ENCODE measurements around the gene STOM.
A peak's percentile ranks its signal among the peaks of the same experiment; 100 is the strongest.

STOM gene

GRCh38 chr9:121364077-121364476 is 6.0 kb downstream of the STOM start:
- no peaks in the 10 kb centered on the region for H3K9me3 Mint-ChIP-seq
- H3K4me1 Mint-ChIP-seq (ENCODE audit: low read depth), result peaks cover 60% of the 10 kb centered on the region
- H3K27ac Mint-ChIP-seq, result no peak overlapping the region
- H3K4me3 Mint-ChIP-seq, result no peak overlapping the region
- H3K27me3 Mint-ChIP-seq (ENCODE audit: low read depth), result no peaks in the 10 kb centered on the region
- peaks cover 30% of the 10 kb centered on the region for H3K36me3 Mint-ChIP-seq (ENCODE audit: low read depth)

GRCh38 chr9:121363622-121363961 is 6.5 kb downstream of the STOM start:
- H3K4me1 Mint-ChIP-seq (ENCODE audit: low read depth), result peaks cover 62% of the 10 kb centered on the region
- H3K9me3 Mint-ChIP-seq, result no peaks in the 10 kb centered on the region
- no peaks in the 10 kb centered on the region for H3K27me3 Mint-ChIP-seq (ENCODE audit: low read depth)
- H3K27ac Mint-ChIP-seq, result no peak overlapping the region
- H3K36me3 Mint-ChIP-seq (ENCODE audit: low read depth), result peaks cover 32% of the 10 kb centered on the region
- no peak overlapping the region for H3K4me3 Mint-ChIP-seq

- Mint-ChIP-seq H3K36me3 (ENCODE audit: low read depth) (peaks cover 31% of the 10 kb centered on the region), H3K4me1 (ENCODE audit: low read depth) (peaks cover 63% of the 10 kb centered on the region), H3K27me3 (ENCODE audit: low read depth) (no peaks in the 10 kb centered on the region), H3K27ac (no peak overlapping the region), H3K4me3 (no peak overlapping the region), H3K9me3 (no peaks in the 10 kb centered on the region)
Observed at GRCh38 chr9:121362813-121363621, 7.0 kb downstream of the STOM start.

GRCh38 chr9:121360601-121361374 is 9.3 kb downstream of the STOM start:
- H3K27ac Mint-ChIP-seq, result no peak overlapping the region
- H3K4me1 Mint-ChIP-seq (ENCODE audit: low read depth), result peaks cover 64% of the 10 kb centered on the region
- H3K36me3 Mint-ChIP-seq (ENCODE audit: low read depth), result peaks cover 30% of the 10 kb centered on the region
- H3K4me3 Mint-ChIP-seq, result no peak overlapping the region
- no peaks in the 10 kb centered on the region for H3K9me3 Mint-ChIP-seq
- H3K27me3 Mint-ChIP-seq (ENCODE audit: low read depth), result no peaks in the 10 kb centered on the region

GRCh38 chr9:121359351-121360294 is 10.4 kb downstream of the STOM start:
- no peak overlapping the region for H3K4me3 Mint-ChIP-seq
- peak overlapping the region; percentile 86 for H3K27ac Mint-ChIP-seq
- peaks cover 60% of the 10 kb centered on the region for H3K4me1 Mint-ChIP-seq (ENCODE audit: low read depth)
- H3K27me3 Mint-ChIP-seq (ENCODE audit: low read depth), result no peaks in the 10 kb centered on the region
- peaks cover 27% of the 10 kb centered on the region for H3K36me3 Mint-ChIP-seq (ENCODE audit: low read depth)
- H3K9me3 Mint-ChIP-seq, result no peaks in the 10 kb centered on the region

- H3K4me3 Mint-ChIP-seq, result peak overlapping the region; percentile 69
- H3K36me3 Mint-ChIP-seq (ENCODE audit: low read depth), result peaks cover 26% of the 10 kb centered on the region
- peaks cover 59% of the 10 kb centered on the region for H3K4me1 Mint-ChIP-seq (ENCODE audit: low read depth)
- peak overlapping the region; percentile 86 for H3K27ac Mint-ChIP-seq
- H3K9me3 Mint-ChIP-seq, result no peaks in the 10 kb centered on the region
- no peaks in the 10 kb centered on the region for H3K27me3 Mint-ChIP-seq (ENCODE audit: low read depth)
Observed at GRCh38 chr9:121358751-121359150, 11.3 kb downstream of the STOM start.

- no peak overlapping the region for H3K4me3 Mint-ChIP-seq
- no peaks in the 10 kb centered on the region for H3K9me3 Mint-ChIP-seq
- peaks cover 35% of the 10 kb centered on the region for H3K36me3 Mint-ChIP-seq (ENCODE audit: low read depth)
- no peaks in the 10 kb centered on the region for H3K27me3 Mint-ChIP-seq (ENCODE audit: low read depth)
- peak overlapping the region; percentile 57 for H3K27ac Mint-ChIP-seq
- H3K4me1 Mint-ChIP-seq (ENCODE audit: low read depth), result peaks cover 63% of the 10 kb centered on the region
Observed at GRCh38 chr9:121357011-121357410, 13.0 kb downstream of the STOM start.

- H3K4me1 Mint-ChIP-seq (ENCODE audit: low read depth), result peaks cover 66% of the 10 kb centered on the region
- no peaks in the 10 kb centered on the region for H3K9me3 Mint-ChIP-seq
- H3K27me3 Mint-ChIP-seq (ENCODE audit: low read depth), result no peaks in the 10 kb centered on the region
- H3K27ac Mint-ChIP-seq, result peak overlapping the region; percentile 70
- H3K36me3 Mint-ChIP-seq (ENCODE audit: low read depth), result peaks cover 48% of the 10 kb centered on the region
- no peak overlapping the region for H3K4me3 Mint-ChIP-seq
Observed at GRCh38 chr9:121354762-121355161, 15.3 kb downstream of the STOM start.

- Mint-ChIP-seq H3K4me1 (ENCODE audit: low read depth) (peaks cover 63% of the 10 kb centered on the region), H3K4me3 (peak overlapping the region; percentile 74), H3K36me3 (ENCODE audit: low read depth) (peaks cover 52% of the 10 kb centered on the region), H3K9me3 (no peaks in the 10 kb centered on the region), H3K27ac (peak overlapping the region; percentile 87), H3K27me3 (ENCODE audit: low read depth) (no peaks in the 10 kb centered on the region)
Observed at GRCh38 chr9:121354141-121354540, 15.9 kb downstream of the STOM start.

GRCh38 chr9:121353241-121354061 is 16.6 kb downstream of the STOM start:
- Mint-ChIP-seq H3K27me3 (ENCODE audit: low read depth) (no peaks in the 10 kb centered on the region), H3K4me1 (ENCODE audit: low read depth) (peaks cover 56% of the 10 kb centered on the region), H3K9me3 (no peaks in the 10 kb centered on the region), H3K27ac (peak overlapping the region; percentile 87), H3K36me3 (ENCODE audit: low read depth) (peaks cover 53% of the 10 kb centered on the region), H3K4me3 (peak overlapping the region; percentile 74)

- no peaks in the 10 kb centered on the region for H3K9me3 Mint-ChIP-seq
- H3K27me3 Mint-ChIP-seq (ENCODE audit: low read depth), result no peaks in the 10 kb centered on the region
- H3K27ac Mint-ChIP-seq, result no peak overlapping the region
- H3K4me3 Mint-ChIP-seq, result no peak overlapping the region
- H3K4me1 Mint-ChIP-seq (ENCODE audit: low read depth), result peaks cover 45% of the 10 kb centered on the region
- peaks cover 62% of the 10 kb centered on the region for H3K36me3 Mint-ChIP-seq (ENCODE audit: low read depth)
Observed at GRCh38 chr9:121350993-121351561, 19.0 kb downstream of the STOM start.

GRCh38 chr9:121350036-121350435 is 20.0 kb downstream of the STOM start:
- Mint-ChIP-seq H3K4me3 (no peak overlapping the region), H3K4me1 (ENCODE audit: low read depth) (peaks cover 43% of the 10 kb centered on the region), H3K9me3 (no peaks in the 10 kb centered on the region), H3K27me3 (ENCODE audit: low read depth) (no peaks in the 10 kb centered on the region), H3K36me3 (ENCODE audit: low read depth) (peaks cover 60% of the 10 kb centered on the region), H3K27ac (no peak overlapping the region)

GRCh38 chr9:121349009-121349408 is 21.0 kb downstream of the STOM start:
- no peak overlapping the region for H3K4me3 Mint-ChIP-seq
- H3K4me1 Mint-ChIP-seq (ENCODE audit: low read depth), result peaks cover 42% of the 10 kb centered on the region
- H3K9me3 Mint-ChIP-seq, result no peaks in the 10 kb centered on the region
- peaks cover 59% of the 10 kb centered on the region for H3K36me3 Mint-ChIP-seq (ENCODE audit: low read depth)
- H3K27ac Mint-ChIP-seq, result no peak overlapping the region
- H3K27me3 Mint-ChIP-seq (ENCODE audit: low read depth), result no peaks in the 10 kb centered on the region
